Right ventricle myocardium superior (tissue), 1 donor: Measurements from ENCODE around the gene HAGH. TPM values are rescaled to one million over a fixed set of nuclear protein-coding genes. Genes with fewer than 3 reads are reported as not detected.
A peak's percentile ranks its signal among the peaks of the same experiment; 100 is the strongest.

Source experiments
- ATAC-seq: fragments of 200-7000 bp; cut with Tn5 transposase; one replicate; pipeline ENCODE4 v1.9.1; 2020; ENCODE audit warnings: mild to moderate bottlenecking; ENCODE audit not compliant: poor library complexity
- DNase-seq: peaks from one replicate; pipeline ENCODE4 v3.0.0-alpha.2; 2020
- intact Hi-C: fragments of 100-400 bp; cut with DNase I; formaldehyde crosslinking; loops from one replicate; pipeline ENCODE4 v1.11.2; 2022
- total RNA-seq: library from RNA; stranded (reverse); fragmentation: NEBNext Ultra II Directional; extraction: Animal tissue kit (Norgen Biotek cat#: 25700); gene quantifications from one replicate; pipeline ENCODE4 v1.2.1, GENCODE V29; 2021
- donor health status: DM: no; HTN: yes; CAD: no; lungs with severe emphysema.

Gene HAGH
- total RNA-seq, 1 donor from 2014 or later, result 163 TPM

DNA sequence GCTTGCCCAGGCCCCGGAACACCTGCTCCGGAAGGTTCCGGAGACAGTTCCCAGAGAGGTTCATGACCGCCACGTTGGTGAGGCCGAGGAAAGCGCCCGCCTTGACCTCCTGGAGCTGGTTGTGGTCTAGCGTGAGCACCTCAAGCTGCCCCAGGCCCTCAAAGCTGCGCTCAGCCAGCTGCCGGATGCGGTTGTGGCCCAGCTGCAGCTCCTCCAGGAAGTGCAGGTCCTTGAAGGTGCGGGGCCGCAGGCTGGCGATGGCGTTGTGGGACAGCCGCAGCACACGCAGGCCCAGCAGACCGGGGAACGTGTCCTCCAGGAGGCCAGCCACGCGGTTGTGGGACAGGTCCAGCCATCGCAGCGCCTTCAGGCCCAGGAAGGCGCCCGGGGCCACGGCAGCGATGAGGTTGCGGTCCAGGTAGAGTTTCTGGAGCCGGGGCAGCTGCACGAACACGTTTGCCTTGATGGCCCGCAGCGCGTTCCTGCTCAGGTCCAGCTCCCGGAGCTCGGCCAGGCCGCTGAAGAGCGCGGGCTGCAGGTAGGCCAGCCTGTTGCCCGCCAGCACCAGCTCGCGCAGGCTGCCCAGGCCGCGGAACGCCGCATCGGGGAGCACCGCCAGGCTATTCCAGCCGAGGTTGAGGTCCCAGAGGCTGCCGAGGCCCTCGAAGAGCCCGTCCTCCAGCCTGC, 35.2 kb downstream of the HAGH start:
- intact Hi-C loops, result no loop called here
- ATAC-seq, result no peak
- no peak for DNase-seq

DNA sequence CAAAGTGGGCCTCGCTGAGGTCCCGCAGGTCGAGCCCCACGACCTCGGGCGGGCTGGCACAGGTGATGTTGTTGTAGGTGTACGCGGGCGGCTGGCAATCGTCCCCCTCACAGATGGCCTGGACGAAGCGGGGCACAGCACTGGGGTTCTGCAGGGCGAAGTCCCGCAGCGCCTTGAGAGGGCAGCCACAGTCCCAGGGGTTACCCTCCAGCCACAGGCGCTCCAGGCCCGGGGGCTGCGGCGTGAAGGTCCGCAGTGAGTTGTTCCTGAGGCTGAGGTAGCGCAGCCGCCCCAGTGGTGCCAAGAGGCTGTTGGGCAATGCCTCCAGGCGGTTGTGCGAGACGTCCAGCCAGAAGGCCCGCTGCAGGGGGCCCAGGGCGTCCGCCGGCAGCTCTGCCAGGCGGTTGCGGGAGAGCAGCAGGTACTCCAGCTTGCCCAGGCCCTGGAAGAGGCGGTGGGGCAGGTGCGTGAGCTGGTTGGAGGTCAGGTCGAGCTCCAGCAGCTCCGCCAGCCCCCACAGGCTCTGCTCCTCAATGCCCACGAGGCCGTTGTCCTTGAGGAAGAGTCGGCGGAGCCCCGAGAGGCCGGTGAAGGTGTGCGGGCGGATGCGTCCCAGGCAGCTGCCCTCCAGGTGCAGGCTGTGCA, 35.9 kb downstream of the HAGH start:
- ATAC-seq, result no peak
- no peak for DNase-seq
- intact Hi-C loops, result no loop called here

DNA sequence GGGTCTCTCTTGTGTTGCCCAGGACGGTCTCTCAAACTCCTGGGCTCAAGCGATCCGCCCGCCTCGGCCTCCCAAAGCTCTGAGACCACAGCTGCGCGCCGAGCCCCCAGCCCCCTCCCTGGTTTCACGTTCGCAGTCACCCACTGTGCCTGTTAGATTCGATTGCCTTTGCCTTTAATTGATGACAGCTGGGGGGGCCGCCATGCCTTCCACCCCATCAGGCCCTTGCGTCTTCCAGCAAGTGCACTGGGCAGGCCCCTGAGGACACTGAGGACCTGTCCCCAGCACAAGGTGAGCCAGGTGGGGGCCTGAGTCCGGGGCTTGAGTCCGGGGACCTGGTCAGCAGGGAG, 36.4 kb downstream of the HAGH start:
- intact Hi-C loops, result no loop called here
- peak; percentile 39 for DNase-seq

DNA sequence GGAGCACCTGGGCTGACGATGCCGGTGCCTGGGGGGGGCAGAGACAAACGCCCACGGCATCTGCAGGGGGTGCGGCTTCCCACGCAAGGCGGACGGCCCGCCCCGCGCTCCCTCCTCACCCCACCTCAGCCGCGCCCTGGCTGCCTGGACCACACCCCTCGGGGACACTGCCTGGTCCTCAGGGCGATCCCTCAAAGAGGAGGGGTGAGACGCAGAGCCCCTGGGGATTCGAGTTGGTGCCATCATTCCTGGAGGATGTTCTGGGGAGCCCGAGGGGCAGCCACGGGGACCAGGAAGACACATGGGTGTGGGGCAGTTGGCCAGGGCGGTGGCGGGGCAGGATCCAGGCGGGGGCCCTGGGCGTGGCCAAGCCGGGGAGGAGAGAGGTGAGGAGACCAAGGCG, 37.0 kb downstream of the HAGH start:
- no peak for ATAC-seq
- intact Hi-C loops, result no loop called here
- DNase-seq, result no peak

More for the DNA sequence above, 36.4 kb downstream of the HAGH start:
- ATAC-seq, result no peak

DNA sequence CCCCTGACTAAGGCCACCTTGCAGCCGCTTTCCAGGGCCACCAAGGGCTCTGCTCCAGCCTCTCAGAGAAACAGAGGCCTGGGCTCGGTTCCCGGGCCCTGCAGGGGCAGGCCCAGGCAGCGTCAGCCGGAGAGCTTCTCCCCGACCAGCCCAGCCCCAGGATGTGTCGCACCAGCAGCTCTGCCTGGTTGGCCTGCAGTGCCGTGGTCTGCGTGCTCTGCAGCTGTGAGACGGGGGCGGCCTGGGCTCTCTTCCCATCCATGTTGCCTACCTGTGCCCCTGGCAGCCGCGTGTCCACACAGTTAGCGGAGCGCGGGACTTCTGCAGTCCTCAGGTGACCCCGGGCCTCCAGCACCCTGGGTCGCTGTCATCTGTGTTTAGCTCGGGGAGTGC, 37.9 kb downstream of the HAGH start:
- ATAC-seq (no peak), DNase-seq (no peak)
- intact Hi-C loops, result no loop called here

DNA sequence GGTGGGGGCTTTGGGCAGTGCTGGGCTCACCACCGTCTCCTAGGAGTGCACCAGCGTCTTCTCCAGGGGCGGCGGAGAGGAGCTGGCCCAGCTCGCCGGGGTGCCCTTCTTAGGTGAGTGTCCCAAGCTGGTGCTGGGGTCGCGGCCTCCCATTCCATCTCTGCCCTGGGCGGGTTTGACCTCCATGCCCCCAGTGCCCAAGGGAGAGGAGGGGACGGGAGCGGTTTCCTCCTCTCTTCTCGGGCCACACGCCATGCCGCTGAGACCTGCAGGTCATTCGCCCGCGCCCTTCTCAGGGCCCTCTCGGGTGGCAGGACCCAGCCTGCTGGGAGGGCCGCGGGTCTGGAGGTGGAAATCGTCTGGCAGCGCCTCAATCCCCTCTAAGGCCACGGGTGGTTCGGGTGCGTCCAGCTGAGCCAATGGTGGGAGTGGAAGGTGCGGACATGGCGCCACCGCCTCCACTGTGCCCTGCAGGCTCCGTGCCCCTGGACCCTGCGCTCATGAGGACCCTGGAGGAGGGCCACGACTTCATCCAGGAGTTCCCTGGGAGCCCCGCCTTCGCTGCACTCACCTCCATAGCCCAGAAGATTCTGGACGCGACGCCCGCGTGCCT, 38.4 kb downstream of the HAGH start:
- DNase-seq (no peak), ATAC-seq (no peak)
- intact Hi-C loops, result no loop called here

DNA sequence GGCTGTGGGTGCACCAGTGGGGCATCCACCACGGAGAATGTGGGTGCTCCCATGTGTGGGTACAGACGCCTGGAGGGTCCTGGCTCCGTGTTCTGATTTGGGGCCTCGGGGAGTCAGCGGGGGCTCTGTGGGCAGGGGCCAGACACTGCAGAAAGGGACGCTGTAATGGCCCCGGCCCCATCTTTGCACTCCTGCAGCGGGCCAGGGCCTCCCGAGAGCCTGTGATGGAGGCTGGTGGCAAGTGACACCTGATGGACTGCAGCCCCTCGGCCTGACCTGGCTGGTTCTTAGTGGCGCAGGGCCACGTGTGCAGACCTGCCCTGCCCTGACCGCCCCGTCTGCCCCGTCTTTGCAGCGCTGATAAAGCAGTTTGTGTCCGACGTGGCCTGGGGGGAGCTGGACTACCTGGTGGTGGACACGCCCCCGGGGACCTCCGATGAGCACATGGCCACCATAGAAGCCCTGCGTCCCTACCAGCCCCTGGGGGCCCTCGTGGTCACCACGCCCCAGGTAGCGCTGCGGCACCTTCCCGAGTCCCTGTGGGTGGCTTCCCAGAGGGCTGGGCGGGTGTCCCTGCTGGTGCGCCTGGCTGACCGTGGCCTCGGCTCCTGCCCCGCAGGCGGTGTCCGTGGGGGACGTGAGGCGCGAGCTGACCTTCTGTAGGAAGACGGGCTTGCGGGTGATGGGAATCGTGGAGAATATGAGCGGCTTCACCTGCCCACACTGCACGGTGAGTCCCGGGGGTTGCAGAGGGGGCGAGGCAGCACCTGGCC, 39.1 kb downstream of the HAGH start:
- peak; percentile 34 for DNase-seq
- intact Hi-C loops, result no loop called here
- ATAC-seq, result no peak

DNA sequence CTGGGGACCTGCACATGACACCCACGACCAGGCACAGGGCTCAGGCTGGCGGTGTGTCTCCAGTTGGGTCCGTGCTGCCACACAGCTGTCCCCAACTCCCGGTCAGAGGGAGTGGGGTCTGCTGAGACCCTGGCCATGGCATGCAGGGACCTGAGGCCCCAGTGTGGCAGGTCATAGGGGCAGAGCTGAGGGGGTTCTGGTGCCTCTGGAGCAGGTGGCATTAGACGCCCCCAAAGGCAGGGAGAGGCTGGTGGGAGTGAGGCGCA, 39.6 kb downstream of the HAGH start:
- DNase-seq, result no peak
- intact Hi-C loops, result no loop called here
- ATAC-seq, result no peak

DNA sequence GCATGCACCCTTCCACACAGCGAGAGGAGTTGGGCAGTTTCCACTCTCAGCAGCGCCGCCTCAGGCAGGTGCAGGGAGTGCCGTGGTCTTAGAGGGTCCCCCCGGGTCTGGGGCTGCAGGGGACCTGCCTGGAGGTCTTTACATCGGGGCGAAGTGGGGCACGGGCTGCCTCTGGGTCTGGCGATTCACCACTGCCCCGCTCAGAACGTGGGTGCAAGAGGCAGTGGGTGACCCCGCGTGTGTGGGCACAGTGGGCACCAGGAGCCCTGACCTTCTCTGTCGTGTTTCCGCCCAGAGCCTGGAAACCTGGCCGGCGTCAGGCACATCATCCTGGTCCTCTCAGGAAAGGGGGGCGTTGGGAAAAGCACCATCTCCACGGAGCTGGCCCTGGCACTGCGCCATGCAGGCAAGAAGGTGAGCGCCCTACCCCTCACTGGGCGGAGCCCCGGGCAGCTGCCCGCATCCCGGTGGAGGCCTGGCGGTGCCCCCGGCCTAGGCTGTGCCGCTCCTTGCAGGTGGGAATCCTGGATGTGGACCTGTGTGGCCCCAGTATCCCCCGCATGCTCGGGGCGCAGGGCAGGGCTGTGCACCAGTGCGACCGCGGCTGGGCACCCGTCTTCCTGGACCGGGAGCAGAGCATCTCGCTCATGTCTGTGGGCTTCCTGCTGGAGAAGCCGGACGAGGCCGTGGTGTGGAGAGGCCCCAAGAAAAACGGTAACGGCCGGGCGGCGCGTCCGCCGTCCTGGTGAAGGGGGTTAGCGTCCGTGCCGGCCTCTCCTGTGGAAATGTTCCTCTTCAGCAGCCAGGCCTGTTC, 40.2 kb downstream of the HAGH start:
- DNase-seq (peak; percentile 42), ATAC-seq (no peak)
- intact Hi-C loops, result no loop called here

DNA sequence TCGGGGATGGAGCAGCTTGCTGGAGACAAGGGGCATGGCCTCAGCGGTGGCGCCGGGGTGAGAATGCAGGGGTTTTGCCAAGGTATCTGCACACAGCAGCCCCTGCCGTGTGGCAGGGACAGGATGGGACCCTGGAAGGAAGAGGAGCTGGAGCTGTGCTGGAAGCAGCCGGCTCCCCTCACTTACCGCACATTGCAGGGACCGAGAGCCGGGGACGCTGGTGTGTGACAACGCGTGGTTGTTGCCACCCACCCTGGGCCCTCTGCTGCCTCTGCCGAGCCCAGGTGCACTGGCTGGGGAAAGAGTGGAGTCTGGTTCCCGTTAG, 40.8 kb downstream of the HAGH start:
- DNase-seq (no peak), ATAC-seq (no peak)
- intact Hi-C loops, result no loop called here

DNA sequence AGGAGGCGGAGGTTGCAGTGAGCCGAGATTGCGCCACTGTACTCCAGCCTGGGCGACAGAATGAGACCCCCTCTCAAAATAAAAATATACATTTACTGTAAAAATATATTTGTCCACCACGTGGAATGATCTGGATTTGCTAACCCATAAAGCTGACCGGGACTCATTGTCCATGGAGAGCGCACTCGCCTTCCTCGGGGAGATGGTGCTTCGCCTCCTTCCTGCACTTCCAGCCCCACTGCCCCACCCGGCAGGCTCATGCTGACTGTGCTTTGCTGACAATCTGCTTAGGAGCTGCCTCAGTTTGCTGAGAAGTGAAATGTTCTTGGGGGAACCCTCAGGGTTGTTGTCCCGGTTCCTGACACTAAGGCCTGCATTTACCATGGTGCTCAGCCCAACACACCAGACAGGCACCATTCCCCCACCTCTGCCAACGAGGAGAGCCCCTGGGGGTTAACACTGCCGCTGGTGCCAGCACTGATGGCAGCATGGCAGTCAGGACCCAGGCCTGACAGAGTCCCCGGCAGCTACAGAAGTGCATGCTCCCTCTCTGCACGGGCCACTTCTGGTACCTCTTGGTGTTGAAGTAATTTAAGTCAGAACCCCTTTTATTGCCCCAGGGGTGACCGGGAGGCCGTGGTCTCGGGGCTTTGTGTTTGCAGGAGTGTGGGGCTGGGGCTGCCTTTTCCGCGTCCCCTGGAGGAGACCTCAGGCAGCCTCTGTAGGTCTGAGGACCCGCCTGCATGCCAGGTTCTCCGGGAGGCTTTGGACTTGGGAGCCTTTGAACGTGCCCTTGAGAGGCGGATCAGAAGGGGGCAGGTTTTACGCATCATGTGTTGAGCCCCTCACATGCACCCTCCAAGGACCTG, 41.4 kb downstream of the HAGH start:
- no peak for ATAC-seq
- intact Hi-C loops, result no loop called here
- DNase-seq, result peak; percentile 36

DNA sequence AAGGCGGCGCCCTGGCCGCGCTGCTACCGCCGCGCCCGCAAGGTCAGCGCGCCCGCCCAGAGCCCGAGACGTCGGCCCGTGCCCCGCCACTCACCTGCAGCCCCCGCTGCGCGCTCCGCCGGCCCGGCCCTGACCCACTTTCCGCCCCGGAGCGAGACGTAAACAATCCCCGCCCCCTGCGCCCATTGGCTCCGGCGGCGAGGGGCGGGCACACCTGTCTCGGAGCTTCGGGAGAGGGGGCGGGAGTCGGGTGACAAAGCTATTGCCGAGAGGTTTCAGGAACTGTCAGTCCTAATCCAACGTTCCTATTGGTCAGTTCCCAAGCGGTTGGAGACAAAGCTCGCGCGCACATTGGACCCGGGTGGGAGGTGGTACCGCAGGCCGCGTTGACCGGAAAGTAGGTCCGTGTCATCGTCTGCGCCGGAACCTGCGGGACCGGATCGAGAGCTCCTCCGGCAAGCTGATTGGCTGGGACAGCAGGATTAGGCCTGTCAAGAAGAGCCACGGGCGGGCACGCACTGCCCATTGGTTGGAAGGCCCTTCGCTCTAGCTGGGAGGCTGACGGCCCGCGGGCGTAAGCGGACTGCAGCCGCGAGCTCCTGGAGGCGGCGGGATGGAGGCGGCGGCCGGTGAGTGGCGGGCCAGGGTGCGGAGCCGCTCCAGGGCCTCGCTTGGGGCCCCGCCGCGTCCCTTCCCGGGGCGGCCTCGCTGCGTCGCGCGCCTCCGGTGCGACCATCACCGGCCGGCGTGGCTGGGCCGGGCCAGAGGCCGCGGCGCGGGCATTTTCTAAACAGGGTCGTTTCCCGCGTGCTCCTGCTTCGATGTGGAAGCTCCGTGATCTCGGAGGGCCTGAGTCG, 44.0 kb downstream of the HAGH start, which contains the start of the genes NUBP2 and SPSB3:
TSS of gene NUBP2 (plus strand) at position 553 of the 857 bp plus-strand sequence. CDS start at position 614, 61 bp downstream.
TSS of gene SPSB3 (minus strand) at position 164 of the 857 bp plus-strand sequence. CDS start 1,088 bp downstream, outside the sequence.
- ATAC-seq, result peak; percentile 93
- peak; percentile 100 for DNase-seq
- intact Hi-C loops, result no loop called here

DNA sequence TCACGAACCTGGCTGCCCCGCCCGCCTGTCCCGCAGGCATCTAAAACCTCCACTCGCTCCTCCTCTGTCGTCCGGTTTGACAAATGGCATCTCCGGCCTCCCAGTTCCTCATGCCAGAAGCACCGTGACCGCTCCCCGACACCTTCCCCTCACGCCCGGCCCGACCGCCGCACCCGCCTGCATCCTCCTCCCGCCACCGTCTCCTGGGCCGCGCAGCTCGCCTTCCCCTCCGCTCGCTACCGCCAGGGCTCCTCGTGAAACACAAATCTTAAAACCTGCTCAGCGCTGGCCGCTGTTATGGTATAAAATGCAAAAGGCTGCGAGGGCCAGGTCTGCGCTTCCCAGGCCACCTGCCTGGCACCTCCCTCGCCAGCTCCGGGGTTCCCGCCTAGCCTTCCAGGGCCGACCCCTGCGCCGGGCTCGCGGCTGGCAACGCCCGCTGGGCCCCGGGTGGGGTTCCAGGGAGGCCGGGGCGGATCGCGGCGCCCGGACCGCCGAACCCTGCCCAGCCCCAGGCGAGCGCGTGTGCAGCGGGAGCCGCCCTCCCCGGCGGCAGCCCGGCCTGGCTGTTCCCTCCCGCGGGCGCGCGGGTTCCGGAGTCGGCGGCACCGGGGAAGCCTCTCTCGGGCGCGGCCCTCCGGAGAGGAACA, 44.7 kb downstream of the HAGH start:
- intact Hi-C loops, result no loop called here
- peak; percentile 16 for ATAC-seq
- DNase-seq, result peak; percentile 50

DNA sequence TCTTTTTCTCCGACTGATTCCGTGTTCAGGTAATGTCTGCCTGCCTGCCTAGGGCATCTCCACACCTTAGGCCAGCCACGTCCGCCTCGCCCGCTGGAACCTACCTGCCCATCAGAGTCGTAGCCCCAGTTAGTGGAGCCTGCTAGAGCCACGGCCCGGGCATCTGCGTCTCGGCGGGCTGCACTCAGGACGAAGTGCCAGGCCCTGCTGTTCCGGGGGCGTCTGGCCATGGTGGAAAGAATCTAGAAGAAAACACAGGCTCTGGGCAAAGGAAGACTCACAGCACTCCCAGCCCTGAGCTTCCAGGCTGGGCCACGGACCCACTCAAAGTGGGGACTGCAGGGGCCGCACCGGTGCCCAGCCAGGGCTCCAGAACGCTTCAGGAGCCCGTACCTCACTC, 45.4 kb downstream of the HAGH start:
- DNase-seq (peak; percentile 41), ATAC-seq (no peak)
- intact Hi-C loops, result no loop called here

DNA sequence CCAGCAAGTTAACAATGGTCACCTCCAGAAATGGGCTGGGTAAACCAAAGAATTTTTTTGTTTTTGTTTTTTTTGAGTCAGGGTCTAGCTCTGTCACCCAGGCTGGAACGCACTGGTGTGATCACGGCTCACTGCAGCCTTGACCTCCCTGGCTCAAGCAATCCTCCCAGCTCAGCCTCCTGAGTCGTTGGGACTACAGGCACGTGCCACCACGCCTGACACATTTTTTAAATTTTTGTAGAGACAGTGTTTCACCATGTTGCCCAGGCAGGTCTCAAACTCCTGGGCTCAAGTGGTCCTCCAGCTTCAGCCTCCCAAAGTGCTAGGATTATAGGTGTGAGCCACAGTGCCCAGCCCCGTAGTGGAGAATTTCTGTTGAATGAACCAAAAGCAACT, 46.0 kb downstream of the HAGH start:
- DNase-seq (no peak), ATAC-seq (no peak)
- intact Hi-C loops, result no loop called here

DNA sequence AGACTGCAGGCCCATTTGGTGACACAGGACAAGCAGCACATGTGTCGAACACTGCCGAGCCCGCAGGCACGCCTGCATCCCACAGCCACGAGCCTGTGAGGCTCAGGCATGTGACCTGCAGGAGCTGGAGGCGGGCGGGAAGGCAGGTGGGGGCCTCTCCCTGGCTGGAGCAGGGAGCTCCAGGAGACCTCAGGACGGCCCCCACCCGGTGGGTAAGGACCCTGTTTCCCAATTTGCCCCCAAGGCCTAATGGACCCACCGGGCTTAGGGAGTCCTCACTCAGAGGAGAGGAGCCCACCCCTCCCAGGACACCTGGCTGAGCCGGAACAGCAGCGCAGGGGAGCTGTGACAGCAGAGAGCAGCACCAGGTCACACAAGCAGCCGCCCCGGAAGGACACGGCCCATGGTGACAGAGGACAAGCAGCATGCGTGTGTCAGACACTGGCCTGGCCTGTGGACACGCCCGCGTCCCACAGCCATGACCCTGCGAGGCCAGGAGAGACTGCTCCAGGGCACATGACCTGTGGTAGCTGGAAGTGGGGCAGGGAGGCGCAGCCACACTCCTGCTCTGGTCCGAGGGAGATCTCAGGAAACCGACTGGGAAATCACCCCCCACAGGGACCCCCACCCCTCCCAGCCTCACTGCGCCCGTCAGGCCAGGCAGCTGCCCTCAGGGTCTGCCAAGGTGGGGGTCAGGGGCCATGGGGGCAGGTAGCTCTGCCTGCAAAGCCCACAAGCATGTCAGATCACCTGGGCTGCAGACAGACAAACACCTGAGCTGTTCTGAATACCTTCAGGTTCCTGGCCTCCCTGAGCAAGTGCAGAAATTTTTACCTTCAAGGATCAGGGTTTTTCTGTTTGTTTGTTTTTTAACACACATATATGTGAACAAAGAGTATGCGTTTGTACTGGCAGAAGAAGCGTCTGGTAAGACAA, 46.6 kb downstream of the HAGH start:
- DNase-seq (peak; percentile 46), ATAC-seq (no peak)
- intact Hi-C loops, result no loop called here
